HG03558 (cell line): Measurements from ENCODE around the gene PTPN12.
"Not testable (repeated sequence)": the region's sequence is repeated elsewhere in the genome, so short reads cannot be mapped to it uniquely, and the experiment has no call there.

Source experiments
- ATAC-seq: cut with Tn5 transposase; IDR thresholded peaks from one replicate; pipeline ENCODE4 v1.9.1; 2021; ENCODE audit warnings: moderate number of reproducible peaks; ENCODE audit not compliant: unreplicated experiment; ENCODE audit errors: extremely low read depth

The PTPN12 gene

GRCh38 chr7:77571801-77572200, 34.7 kb downstream of the PTPN12 start:
- ATAC-seq = no peak

GRCh38 chr7:77575187-77575586, 38.1 kb downstream of the PTPN12 start:
- no peak for ATAC-seq

GRCh38 chr7:77576856-77577255, 39.8 kb downstream of the PTPN12 start:
- ATAC-seq = no peak

- ATAC-seq = no peak
These were observed 42.7 kb downstream of the PTPN12 start for GRCh38 chr7:77579797-77580196.

GRCh38 chr7:77580762-77581350, 43.8 kb downstream of the PTPN12 start:
- no peak for ATAC-seq

GRCh38 chr7:77587272-77587671, 50.2 kb downstream of the PTPN12 start:
- ATAC-seq = no peak

GRCh38 chr7:77600952-77601351, 63.9 kb downstream of the PTPN12 start:
- no peak for ATAC-seq

GRCh38 chr7:77606562-77606961, 69.5 kb downstream of the PTPN12 start:
- ATAC-seq = no peak

- ATAC-seq = no peak
These were observed 82.2 kb downstream of the PTPN12 start for GRCh38 chr7:77619314-77619713.

GRCh38 chr7:77626586-77627308, 89.7 kb downstream of the PTPN12 start:
- no peak for ATAC-seq

GRCh38 chr7:77627309-77627676, 90.2 kb downstream of the PTPN12 start:
- no peak for ATAC-seq

- ATAC-seq = no peak
These were observed 92.7 kb downstream of the PTPN12 start for GRCh38 chr7:77629797-77630196.

GRCh38 chr7:77631820-77632219, 94.7 kb downstream of the PTPN12 start:
- no peak for ATAC-seq

GRCh38 chr7:77644774-77645173, 107.7 kb downstream of the PTPN12 start:
- ATAC-seq = no peak

GRCh38 chr7:77648742-77649338, 111.7 kb downstream of the PTPN12 start:
- no peak for ATAC-seq

GRCh38 chr7:77649716-77650349, 112.7 kb downstream of the PTPN12 start:
- ATAC-seq = no peak

GRCh38 chr7:77651575-77652162, 114.6 kb downstream of the PTPN12 start:
- no peak for ATAC-seq

GRCh38 chr7:77652826-77653225, 115.7 kb downstream of the PTPN12 start:
- not testable (repeated sequence) for ATAC-seq

GRCh38 chr7:77653572-77653971, 116.5 kb downstream of the PTPN12 start:
- no peak for ATAC-seq

GRCh38 chr7:77655356-77655755, 118.3 kb downstream of the PTPN12 start:
- ATAC-seq = no peak
